HG02610 (cell line): ENCODE data around the gene TMEM131L.
"Not testable (repeated sequence)": the region's sequence is repeated elsewhere in the genome, so short reads cannot be mapped to it uniquely, and the experiment has no call there.

Source experiments
- ATAC-seq: cut with Tn5 transposase; IDR thresholded peaks from one replicate; pipeline ENCODE4 v1.9.1; 2021; ENCODE audit warnings: mild to moderate bottlenecking, moderate library complexity; ENCODE audit not compliant: unreplicated experiment

Gene TMEM131L

GRCh38 chr4:153466081-153466948 lies at the start of gene TMEM131L:
TSS of gene TMEM131L (plus strand) at chr4:153466360. CDS start at chr4:153466398, 38 bp downstream.
- ATAC-seq = peak; percentile 36

- not testable (repeated sequence) for ATAC-seq
These were observed 49.7 kb upstream of the TMEM131L start for GRCh38 chr4:153416456-153416855.

GRCh38 chr4:153418121-153418520 lies 48.0 kb upstream of the TMEM131L start:
- ATAC-seq = no peak

GRCh38 chr4:153418558-153418957 lies 47.6 kb upstream of the TMEM131L start:
- no peak for ATAC-seq

GRCh38 chr4:153419029-153419428 lies 47.1 kb upstream of the TMEM131L start:
- ATAC-seq = no peak

GRCh38 chr4:153419673-153420278 lies 46.4 kb upstream of the TMEM131L start:
- ATAC-seq = no peak

- ATAC-seq = no peak
These were observed 45.8 kb upstream of the TMEM131L start for GRCh38 chr4:153420361-153420760.

- ATAC-seq = peak; percentile 68
These were observed 44.2 kb upstream of the TMEM131L start for GRCh38 chr4:153421941-153422340.

GRCh38 chr4:153426207-153426885 lies 39.8 kb upstream of the TMEM131L start:
- ATAC-seq = peak; percentile 54

GRCh38 chr4:153427363-153428071 lies 38.6 kb upstream of the TMEM131L start:
- no peak for ATAC-seq

- ATAC-seq = no peak
These were observed 37.2 kb upstream of the TMEM131L start for GRCh38 chr4:153428941-153429475.

- ATAC-seq = peak; percentile 90
These were observed 33.0 kb upstream of the TMEM131L start for GRCh38 chr4:153432965-153433753.

- peak; percentile 2 for ATAC-seq
These were observed 32.4 kb upstream of the TMEM131L start for GRCh38 chr4:153433754-153434105.

GRCh38 chr4:153434190-153434589 lies 32.0 kb upstream of the TMEM131L start:
- no peak for ATAC-seq

GRCh38 chr4:153438916-153439756 lies 27.0 kb upstream of the TMEM131L start:
- ATAC-seq = peak; percentile 70

GRCh38 chr4:153439831-153440230 lies 26.3 kb upstream of the TMEM131L start:
- ATAC-seq = no peak

- ATAC-seq = no peak
These were observed 25.7 kb upstream of the TMEM131L start for GRCh38 chr4:153440475-153440874.

- no peak for ATAC-seq
These were observed 18.8 kb upstream of the TMEM131L start for GRCh38 chr4:153447175-153447905.
